22Rv1 (cell line): ENCODE data around the gene CAPN11.
"Not testable (repeated sequence)": the region's sequence is repeated elsewhere in the genome, so short reads cannot be mapped to it uniquely, and the experiment has no call there.

Experiments
- H3K27ac ChIP-seq: fragments of 450-650 bp; 2 replicates; pipeline ENCODE4 v1.5.1; 2017
- ZFX ChIP-seq: fragments of 450-650 bp; IDR thresholded peaks from 2 replicates; pipeline ENCODE4 v1.6.1; 2017; ENCODE audit warnings: antibody characterized with exemption, borderline replicate concordance
- TF ChIP-seq, protein P1 (sequence below): fragments of 450-650 bp; IDR thresholded peaks from 2 replicates; pipeline ENCODE4 v1.5.1; 2017; ENCODE audit warnings: mild to moderate bottlenecking

The CAPN11 gene

DNA sequence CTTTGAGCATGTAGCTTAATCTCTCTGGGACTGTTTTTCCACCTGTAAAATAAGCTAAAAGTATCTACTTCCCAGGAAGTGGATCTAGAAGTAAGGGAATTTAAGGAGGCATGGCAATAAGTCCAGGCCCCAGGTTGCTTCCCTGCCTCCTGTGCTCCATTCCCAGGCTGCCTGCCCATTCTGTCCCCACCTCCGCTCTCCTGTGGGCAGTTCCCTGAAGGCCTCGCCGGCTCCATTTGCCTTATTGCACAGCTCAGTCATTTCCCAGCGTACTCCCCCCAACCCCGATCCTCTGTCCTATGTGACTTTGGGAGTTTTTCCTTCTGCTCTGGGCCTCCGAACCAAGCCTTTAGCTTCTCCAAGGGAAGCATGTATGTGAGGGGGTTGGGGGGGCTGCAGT, 69.4 kb downstream of the CAPN11 start:
- TF ChIP-seq, protein P1, sequence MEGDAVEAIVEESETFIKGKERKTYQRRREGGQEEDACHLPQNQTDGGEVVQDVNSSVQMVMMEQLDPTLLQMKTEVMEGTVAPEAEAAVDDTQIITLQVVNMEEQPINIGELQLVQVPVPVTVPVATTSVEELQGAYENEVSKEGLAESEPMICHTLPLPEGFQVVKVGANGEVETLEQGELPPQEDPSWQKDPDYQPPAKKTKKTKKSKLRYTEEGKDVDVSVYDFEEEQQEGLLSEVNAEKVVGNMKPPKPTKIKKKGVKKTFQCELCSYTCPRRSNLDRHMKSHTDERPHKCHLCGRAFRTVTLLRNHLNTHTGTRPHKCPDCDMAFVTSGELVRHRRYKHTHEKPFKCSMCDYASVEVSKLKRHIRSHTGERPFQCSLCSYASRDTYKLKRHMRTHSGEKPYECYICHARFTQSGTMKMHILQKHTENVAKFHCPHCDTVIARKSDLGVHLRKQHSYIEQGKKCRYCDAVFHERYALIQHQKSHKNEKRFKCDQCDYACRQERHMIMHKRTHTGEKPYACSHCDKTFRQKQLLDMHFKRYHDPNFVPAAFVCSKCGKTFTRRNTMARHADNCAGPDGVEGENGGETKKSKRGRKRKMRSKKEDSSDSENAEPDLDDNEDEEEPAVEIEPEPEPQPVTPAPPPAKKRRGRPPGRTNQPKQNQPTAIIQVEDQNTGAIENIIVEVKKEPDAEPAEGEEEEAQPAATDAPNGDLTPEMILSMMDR = no peak
- no peak for TF ChIP-seq ZFX
- H3K27ac ChIP-seq = no peak overlapping the region

DNA sequence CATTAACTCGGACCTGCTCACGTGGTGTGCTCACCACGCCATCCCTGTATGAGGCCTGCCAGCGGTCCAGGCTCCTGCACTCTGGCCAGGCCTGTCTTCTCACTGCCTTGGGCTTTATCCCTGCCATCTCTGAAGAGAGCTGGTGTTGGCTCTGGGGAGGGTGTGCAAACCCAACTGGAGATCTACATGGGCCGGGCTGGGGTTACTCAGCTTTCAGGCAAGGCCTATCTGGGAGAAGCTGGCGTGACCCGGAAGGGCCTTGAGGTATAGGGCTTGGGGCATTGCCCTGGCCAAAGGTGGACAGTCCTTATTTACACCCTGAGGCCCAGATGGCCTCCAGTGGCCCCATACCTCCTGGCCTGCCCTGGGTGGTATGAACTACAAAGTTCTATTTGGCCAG, 69.8 kb downstream of the CAPN11 start:
- TF ChIP-seq, protein P1 = no peak
- no peak for TF ChIP-seq ZFX
- no peak overlapping the region for H3K27ac ChIP-seq

DNA sequence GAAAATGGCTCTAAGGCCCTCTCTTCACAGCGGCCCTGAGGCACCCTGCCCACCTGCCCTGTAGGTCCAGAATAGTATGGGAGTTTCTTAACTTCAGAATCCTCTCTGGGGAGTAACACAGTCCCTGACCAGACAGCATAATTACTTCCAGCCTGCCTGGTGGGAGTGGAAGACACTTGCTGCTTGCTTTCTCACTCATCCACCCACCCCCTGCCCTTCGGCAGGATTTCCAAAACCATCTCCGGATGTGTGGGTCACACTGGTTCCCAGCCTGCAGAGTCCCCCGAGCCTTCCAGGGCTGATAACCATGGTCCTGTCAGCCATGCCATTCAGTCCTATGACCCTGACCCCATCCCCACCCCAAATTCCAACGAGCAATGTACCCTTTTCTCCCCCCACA, 70.2 kb downstream of the CAPN11 start:
- H3K27ac ChIP-seq = no peak overlapping the region
- TF ChIP-seq, protein P1 = no peak
- TF ChIP-seq ZFX = no peak

DNA sequence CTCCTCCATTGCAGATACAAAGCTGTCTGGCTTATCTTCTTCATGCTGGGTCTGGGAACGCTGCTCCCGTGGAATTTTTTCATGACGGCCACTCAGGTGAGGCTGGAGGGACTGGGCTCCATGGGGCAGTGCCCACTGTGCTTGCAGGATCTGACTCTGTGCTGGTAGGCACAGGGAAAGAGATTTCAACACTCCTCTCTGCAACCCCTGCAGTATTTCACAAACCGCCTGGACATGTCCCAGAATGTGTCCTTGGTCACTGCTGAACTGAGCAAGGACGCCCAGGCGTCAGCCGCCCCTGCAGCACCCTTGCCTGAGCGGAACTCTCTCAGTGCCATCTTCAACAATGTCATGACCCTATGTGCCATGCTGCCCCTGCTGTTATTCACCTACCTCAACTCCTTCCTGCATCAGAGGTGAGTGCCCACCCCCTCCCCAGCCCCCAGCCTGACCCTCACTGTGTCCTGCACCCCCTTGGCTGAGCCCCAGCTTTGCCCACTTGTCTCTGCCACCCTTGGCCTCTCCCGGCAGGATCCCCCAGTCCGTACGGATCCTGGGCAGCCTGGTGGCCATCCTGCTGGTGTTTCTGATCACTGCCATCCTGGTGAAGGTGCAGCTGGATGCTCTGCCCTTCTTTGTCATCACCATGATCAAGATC, 70.9 kb downstream of the CAPN11 start:
- TF ChIP-seq ZFX = no peak
- TF ChIP-seq, protein P1 = no peak
- H3K27ac ChIP-seq = no peak overlapping the region

DNA sequence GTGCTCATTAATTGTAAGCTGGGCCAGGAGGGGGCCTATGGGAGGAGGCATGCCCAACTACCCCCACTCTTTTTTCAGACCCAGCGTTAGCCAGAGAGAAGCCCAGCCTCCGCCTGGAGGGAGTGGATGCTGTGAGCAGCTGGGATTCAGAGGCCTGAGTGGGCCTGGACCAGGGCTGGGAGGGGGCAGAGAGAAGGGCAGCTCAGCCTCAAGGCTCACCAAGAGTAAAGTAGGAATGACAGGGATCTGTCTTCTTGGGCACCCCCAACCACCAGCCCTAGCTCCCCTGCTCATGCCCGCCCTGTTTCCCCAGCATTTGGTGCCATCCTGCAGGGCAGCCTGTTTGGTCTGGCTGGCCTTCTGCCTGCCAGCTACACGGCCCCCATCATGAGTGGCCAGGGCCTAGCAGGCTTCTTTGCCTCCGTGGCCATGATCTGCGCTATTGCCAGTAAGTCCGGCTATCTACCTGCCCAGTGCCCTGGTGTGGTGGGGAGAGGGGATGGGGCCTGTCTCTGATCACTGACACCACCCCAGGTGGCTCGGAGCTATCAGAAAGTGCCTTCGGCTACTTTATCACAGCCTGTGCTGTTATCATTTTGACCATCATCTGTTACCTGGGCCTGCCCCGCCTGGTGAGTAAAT, 71.5 kb downstream of the CAPN11 start:
- H3K27ac ChIP-seq = no peak overlapping the region
- no peak for TF ChIP-seq ZFX
- TF ChIP-seq, protein P1 = no peak

DNA sequence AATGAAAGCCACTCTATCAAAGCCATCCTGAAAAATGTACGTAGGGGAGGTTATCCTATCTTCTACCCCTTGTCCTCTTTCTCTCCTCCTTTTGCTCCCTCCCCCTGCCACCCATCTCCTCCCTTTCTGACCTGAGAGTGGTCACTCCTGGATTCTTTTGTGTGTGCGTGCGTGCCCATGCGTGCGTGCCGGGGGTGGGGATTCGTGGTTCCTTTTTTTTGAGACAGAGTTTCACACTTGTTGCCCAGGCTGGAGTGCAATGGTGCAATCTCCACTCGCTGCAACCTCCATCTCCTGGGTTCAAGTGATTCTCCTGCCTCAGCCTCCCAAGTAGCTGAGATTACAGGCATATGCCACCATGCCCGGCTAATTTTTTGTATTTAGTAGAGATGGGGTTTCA, 72.8 kb downstream of the CAPN11 start:
- H3K27ac ChIP-seq = not testable (repeated sequence)

DNA sequence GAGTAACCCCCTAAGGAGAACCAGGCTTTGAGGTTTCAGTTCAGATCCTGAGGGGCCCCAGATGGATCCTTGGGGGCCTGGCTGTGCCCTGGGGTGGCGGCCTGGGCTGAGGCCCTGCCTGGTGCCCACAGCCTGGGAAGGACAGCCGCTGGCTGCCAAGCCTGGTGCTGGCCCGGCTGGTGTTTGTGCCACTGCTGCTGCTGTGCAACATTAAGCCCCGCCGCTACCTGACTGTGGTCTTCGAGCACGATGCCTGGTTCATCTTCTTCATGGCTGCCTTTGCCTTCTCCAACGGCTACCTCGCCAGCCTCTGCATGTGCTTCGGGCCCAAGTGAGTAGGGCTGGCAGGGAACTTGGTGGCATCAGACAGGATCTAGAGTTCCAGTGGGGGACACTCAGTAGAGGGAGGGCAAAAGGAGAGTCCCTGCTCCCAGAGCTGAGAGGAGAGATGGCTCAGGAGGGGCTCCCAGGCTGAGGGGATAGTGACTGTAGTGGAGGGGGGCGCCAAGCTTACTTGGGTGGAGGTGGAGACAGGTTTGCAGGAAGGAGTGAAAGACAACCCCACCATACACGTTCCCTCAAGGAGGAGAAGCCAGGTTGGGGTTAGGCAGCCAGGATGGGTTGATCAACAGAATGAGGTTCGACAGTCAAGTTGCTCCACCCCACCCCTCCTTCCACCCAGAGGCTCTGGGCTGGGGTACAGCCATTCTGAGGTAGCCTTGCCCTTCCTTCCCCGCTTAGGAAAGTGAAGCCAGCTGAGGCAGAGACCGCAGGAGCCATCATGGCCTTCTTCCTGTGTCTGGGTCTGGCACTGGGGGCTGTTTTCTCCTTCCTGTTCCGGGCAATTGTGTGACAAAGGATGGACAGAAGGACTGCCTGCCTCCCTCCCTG, 74.3 kb downstream of the CAPN11 start:
- no peak for TF ChIP-seq ZFX
- TF ChIP-seq, protein P1 = no peak
- no peak overlapping the region for H3K27ac ChIP-seq
